ENCODE measurements around the gene PPP1CA.

Gene PPP1CA

DNA sequence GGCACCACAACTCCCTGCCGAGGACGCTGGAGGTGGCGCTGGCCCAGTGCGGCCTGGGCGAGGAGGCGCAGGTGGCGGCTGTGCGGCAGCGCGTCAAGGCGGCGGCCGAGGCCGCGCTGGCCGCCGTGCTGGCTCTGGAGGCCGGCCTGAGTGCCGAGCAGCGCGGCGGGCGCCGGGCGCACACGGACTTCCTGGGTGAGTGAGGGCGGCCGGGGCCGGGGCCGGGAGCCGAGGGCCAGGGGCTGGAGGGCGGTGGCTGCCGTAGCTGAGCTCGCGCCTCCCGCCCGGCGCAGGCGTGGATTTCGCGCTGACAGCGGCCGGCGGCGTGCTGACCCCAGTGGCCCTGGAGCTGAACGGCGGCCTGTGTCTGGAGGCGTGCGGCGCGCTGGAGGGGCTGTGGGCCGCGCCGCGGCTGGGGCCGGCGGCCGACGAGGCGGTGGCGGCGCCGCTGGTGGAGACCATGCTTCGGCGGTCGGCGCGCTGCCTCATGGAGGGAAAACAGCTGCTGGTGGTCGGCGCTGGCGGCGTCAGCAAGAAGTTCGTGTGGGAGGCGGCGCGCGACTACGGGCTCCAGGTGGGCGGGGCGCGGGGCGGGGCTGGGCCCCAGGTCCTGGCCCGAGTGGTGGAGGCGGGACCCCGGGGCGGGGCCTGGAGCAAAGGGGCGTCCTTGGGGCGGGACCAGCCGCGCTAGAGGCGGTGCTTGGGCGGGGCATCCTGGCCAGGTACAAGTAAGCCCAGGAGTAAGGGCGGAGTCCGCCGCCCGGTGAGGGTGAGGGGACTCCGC is 19.2 kb upstream of the PPP1CA start:
- Histone ChIP-seq H3K27ac (peak overlapping the region; percentile 69), H3K9ac (peak overlapping the region; percentile 85), H3K4me1 (ENCODE audit: low read depth, poor library complexity, severe bottlenecking) (peaks cover 12% of the 10 kb centered on the region), H4K20me1 (ENCODE audit: insufficient read depth) (no peaks in the 10 kb centered on the region), H3K27me3 (ENCODE audit: insufficient read depth, low read depth) (no peaks in the 10 kb centered on the region; the same call in 1 of the 2 replicates), H3K79me2 (ENCODE audit: insufficient read depth, low read depth) (no peaks in the 10 kb centered on the region), H3K36me3 (ENCODE audit: insufficient read depth) (no peaks in the 10 kb centered on the region), H2AFZ (ENCODE audit: low read depth) (peak overlapping the region; percentile 73), H3K4me2 (peak overlapping the region; percentile 71), H3K4me3 (IDR thresholded peaks at IDR 0.05; ENCODE audit: insufficient read depth, low read depth, low read length) (no peak overlapping the region)
- TF ChIP-seq CTCF (conservative IDR thresholded peaks at IDR 0.05; ENCODE audit: low read depth, low read length): no peak

DNA sequence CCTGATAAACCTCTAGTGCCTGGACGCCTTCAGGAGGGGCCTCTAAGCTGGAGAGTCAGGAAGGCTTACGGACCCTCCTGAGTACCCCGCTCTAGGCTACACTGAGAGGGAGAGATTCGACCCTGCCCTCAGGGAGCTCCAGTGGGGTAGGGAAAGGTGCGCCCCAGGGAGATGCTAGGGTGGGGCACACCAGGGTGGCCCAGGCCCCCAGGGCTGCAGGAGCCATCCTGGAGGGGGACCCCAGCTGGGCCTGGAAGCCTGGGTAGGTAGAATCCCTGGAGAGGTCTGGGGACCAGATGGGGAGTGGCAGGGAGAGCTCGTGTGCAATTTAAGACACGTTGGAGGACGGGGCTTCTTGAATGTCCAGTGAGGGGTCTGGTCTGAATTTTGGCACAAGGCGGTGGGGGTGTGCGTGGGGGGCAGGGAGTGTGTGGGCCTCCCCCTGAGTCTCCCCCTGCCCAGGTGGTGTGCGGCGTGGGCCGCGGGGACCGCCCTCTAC is 18.5 kb upstream of the PPP1CA start:
- TF ChIP-seq CTCF (conservative IDR thresholded peaks at IDR 0.05; ENCODE audit: low read depth, low read length): no peak
- Histone ChIP-seq H3K9ac (peak overlapping the region; percentile 85), H2AFZ (ENCODE audit: low read depth) (peak overlapping the region; percentile 73), H3K4me1 (ENCODE audit: low read depth, poor library complexity, severe bottlenecking) (peaks cover 12% of the 10 kb centered on the region), H3K36me3 (ENCODE audit: insufficient read depth) (no peaks in the 10 kb centered on the region), H3K4me3 (IDR thresholded peaks at IDR 0.05; ENCODE audit: insufficient read depth, low read depth, low read length) (no peak overlapping the region), H4K20me1 (ENCODE audit: insufficient read depth) (no peaks in the 10 kb centered on the region), H3K27me3 (ENCODE audit: insufficient read depth, low read depth) (no peaks in the 10 kb centered on the region; the same call in 1 of the 2 replicates), H3K27ac (peak overlapping the region; percentile 69), H3K79me2 (ENCODE audit: insufficient read depth, low read depth) (no peaks in the 10 kb centered on the region), H3K4me2 (peak overlapping the region; percentile 71)

DNA sequence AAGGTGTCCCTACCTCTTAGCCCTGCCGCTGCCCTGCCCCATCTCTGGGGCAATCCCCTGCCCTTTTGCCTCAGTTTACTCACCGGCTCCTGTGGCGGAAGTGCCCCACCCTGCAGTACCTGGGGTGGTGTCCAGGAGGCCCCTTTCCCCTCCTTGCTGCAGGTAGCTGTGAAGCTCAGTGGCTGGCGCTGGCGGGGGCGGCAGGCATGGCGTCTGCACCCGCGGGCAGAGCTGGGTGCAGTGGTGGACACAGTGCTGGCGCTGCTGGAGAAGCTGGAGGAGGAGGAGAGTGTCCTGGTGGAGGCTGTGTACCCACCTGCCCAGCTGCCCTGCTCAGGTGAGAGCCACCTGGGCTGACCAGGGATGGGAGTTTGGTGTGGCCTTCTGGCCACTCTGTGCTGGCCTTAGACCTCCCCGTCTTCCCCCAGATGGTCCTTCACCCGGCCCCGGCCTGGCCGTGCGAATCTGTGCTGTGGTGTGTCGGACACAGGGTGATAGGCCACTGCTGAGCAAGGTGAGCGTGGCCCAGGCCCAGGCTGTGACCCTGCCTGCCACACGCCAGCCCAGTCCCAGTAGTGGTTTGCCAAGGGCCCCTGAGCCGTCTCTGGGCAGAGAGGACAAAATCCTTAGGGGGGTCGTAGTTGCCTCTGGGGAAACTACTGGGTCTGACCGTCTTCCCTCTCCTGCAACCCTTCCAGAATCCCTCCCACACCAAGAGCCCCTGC is 17.8 kb upstream of the PPP1CA start:
- Histone ChIP-seq H3K27ac (no peak overlapping the region), H3K27me3 (ENCODE audit: insufficient read depth, low read depth) (peaks cover 4% of the 10 kb centered on the region; the same call in 1 of the 2 replicates), H3K79me2 (ENCODE audit: insufficient read depth, low read depth) (no peaks in the 10 kb centered on the region), H3K4me1 (ENCODE audit: low read depth, poor library complexity, severe bottlenecking) (peaks cover 12% of the 10 kb centered on the region), H3K9ac (no peak overlapping the region), H2AFZ (ENCODE audit: low read depth) (no peak overlapping the region), H3K4me2 (peak overlapping the region; percentile 71; the same call in 1 of the 2 replicates), H3K36me3 (ENCODE audit: insufficient read depth) (no peaks in the 10 kb centered on the region), H3K4me3 (IDR thresholded peaks at IDR 0.05; ENCODE audit: insufficient read depth, low read depth, low read length) (no peak overlapping the region), H4K20me1 (ENCODE audit: insufficient read depth) (no peaks in the 10 kb centered on the region)
- no peak for TF ChIP-seq CTCF (conservative IDR thresholded peaks at IDR 0.05; ENCODE audit: low read depth, low read length)

- Histone ChIP-seq H3K9ac (no peak overlapping the region), H3K4me2 (no peak overlapping the region), H3K4me1 (ENCODE audit: low read depth, poor library complexity, severe bottlenecking) (peaks cover 12% of the 10 kb centered on the region), H4K20me1 (ENCODE audit: insufficient read depth) (no peaks in the 10 kb centered on the region), H3K27me3 (ENCODE audit: insufficient read depth, low read depth) (peaks cover 5% of the 10 kb centered on the region; the same call in 1 of the 2 replicates), H3K27ac (no peak overlapping the region), H3K36me3 (ENCODE audit: insufficient read depth) (no peaks in the 10 kb centered on the region), H3K79me2 (ENCODE audit: insufficient read depth, low read depth) (no peaks in the 10 kb centered on the region), H2AFZ (ENCODE audit: low read depth) (no peak overlapping the region), H3K4me3 (IDR thresholded peaks at IDR 0.05; ENCODE audit: insufficient read depth, low read depth, low read length) (no peak overlapping the region)
- no peak for TF ChIP-seq CTCF (conservative IDR thresholded peaks at IDR 0.05; ENCODE audit: low read depth, low read length)
Observed at GRCh38 chr11:67418476-67419281, 17.0 kb upstream of the PPP1CA start.
